ENCODE measurements around the gene SYNJ2. TPM values are rescaled to one million over a fixed set of nuclear protein-coding genes. Genes with fewer than 3 reads are reported as not detected.

The SYNJ2 gene
- total and polyA plus RNA-seq, 2 experiments from 2014 or later = 2.8 to 5.6 TPM

DNA sequence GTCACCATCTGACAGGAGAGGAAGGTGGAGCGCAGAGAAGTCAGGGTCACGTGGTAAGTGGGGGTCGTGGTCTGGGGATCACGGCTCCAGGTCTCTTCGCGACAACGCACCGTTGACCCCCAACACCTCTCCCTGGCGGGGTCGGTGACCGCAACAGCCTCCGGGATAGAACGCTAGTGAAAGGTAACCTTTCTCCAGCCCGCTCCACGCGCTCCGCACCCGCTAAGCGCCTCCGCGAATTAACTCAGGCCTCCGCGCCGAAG, 600 bp upstream of the SYNJ2 start:
- Mint-ChIP-seq H3K4me3 (peak overlapping the region; percentile 70), H3K36me3 (ENCODE audit: low read depth) (no peaks in the 10 kb centered on the region; the same call in 2 of the 3 replicates)
- TF ChIP-seq, protein P1, sequence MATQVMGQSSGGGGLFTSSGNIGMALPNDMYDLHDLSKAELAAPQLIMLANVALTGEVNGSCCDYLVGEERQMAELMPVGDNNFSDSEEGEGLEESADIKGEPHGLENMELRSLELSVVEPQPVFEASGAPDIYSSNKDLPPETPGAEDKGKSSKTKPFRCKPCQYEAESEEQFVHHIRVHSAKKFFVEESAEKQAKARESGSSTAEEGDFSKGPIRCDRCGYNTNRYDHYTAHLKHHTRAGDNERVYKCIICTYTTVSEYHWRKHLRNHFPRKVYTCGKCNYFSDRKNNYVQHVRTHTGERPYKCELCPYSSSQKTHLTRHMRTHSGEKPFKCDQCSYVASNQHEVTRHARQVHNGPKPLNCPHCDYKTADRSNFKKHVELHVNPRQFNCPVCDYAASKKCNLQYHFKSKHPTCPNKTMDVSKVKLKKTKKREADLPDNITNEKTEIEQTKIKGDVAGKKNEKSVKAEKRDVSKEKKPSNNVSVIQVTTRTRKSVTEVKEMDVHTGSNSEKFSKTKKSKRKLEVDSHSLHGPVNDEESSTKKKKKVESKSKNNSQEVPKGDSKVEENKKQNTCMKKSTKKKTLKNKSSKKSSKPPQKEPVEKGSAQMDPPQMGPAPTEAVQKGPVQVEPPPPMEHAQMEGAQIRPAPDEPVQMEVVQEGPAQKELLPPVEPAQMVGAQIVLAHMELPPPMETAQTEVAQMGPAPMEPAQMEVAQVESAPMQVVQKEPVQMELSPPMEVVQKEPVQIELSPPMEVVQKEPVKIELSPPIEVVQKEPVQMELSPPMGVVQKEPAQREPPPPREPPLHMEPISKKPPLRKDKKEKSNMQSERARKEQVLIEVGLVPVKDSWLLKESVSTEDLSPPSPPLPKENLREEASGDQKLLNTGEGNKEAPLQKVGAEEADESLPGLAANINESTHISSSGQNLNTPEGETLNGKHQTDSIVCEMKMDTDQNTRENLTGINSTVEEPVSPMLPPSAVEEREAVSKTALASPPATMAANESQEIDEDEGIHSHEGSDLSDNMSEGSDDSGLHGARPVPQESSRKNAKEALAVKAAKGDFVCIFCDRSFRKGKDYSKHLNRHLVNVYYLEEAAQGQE (IDR thresholded peaks at IDR 0.05; ENCODE audit: unreplicated experiment) = no peak
- TF ChIP-seq, protein P2, sequence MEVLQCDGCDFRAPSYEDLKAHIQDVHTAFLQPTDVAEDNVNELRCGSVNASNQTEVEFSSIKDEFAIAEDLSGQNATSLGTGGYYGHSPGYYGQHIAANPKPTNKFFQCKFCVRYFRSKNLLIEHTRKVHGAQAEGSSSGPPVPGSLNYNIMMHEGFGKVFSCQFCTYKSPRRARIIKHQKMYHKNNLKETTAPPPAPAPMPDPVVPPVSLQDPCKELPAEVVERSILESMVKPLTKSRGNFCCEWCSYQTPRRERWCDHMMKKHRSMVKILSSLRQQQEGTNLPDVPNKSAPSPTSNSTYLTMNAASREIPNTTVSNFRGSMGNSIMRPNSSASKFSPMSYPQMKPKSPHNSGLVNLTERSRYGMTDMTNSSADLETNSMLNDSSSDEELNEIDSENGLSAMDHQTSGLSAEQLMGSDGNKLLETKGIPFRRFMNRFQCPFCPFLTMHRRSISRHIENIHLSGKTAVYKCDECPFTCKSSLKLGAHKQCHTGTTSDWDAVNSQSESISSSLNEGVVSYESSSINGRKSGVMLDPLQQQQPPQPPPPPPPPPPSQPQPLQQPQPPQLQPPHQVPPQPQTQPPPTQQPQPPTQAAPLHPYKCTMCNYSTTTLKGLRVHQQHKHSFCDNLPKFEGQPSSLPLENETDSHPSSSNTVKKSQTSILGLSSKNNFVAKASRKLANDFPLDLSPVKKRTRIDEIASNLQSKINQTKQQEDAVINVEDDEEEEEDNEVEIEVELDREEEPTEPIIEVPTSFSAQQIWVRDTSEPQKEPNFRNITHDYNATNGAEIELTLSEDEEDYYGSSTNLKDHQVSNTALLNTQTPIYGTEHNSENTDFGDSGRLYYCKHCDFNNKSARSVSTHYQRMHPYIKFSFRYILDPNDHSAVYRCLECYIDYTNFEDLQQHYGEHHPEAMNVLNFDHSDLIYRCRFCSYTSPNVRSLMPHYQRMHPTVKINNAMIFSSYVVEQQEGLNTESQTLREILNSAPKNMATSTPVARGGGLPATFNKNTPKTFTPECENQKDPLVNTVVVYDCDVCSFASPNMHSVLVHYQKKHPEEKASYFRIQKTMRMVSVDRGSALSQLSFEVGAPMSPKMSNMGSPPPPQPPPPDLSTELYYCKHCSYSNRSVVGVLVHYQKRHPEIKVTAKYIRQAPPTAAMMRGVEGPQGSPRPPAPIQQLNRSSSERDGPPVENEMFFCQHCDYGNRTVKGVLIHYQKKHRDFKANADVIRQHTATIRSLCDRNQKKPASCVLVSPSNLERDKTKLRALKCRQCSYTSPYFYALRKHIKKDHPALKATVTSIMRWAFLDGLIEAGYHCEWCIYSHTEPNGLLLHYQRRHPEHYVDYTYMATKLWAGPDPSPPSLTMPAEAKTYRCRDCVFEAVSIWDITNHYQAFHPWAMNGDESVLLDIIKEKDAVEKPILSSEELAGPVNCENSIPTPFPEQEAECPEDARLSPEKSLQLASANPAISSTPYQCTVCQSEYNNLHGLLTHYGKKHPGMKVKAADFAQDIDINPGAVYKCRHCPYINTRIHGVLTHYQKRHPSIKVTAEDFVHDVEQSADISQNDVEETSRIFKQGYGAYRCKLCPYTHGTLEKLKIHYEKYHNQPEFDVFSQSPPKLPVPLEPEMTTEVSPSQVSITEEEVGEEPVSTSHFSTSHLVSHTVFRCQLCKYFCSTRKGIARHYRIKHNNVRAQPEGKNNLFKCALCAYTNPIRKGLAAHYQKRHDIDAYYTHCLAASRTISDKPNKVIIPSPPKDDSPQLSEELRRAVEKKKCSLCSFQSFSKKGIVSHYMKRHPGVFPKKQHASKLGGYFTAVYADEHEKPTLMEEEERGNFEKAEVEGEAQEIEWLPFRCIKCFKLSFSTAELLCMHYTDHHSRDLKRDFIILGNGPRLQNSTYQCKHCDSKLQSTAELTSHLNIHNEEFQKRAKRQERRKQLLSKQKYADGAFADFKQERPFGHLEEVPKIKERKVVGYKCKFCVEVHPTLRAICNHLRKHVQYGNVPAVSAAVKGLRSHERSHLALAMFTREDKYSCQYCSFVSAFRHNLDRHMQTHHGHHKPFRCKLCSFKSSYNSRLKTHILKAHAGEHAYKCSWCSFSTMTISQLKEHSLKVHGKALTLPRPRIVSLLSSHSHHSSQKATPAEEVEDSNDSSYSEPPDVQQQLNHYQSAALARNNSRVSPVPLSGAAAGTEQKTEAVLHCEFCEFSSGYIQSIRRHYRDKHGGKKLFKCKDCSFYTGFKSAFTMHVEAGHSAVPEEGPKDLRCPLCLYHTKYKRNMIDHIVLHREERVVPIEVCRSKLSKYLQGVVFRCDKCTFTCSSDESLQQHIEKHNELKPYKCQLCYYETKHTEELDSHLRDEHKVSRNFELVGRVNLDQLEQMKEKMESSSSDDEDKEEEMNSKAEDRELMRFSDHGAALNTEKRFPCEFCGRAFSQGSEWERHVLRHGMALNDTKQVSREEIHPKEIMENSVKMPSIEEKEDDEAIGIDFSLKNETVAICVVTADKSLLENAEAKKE (CRISPR knock-in tag; IDR thresholded peaks at IDR 0.05) = no peak
- TF ChIP-seq ZNF331 (CRISPR knock-in tag; IDR thresholded peaks at IDR 0.05; ENCODE audit: low read depth) = no peak
- TF ChIP-seq POLR2AphosphoS5 (IDR thresholded peaks at IDR 0.05; ENCODE audit: low read depth) = no peak
- TF ChIP-seq NANOG (IDR thresholded peaks at IDR 0.05; ENCODE audit: borderline replicate concordance) = no peak
- TF ChIP-seq JUNB (IDR thresholded peaks at IDR 0.05; ENCODE audit: unreplicated experiment) = no peak
- TF ChIP-seq, protein P3, sequence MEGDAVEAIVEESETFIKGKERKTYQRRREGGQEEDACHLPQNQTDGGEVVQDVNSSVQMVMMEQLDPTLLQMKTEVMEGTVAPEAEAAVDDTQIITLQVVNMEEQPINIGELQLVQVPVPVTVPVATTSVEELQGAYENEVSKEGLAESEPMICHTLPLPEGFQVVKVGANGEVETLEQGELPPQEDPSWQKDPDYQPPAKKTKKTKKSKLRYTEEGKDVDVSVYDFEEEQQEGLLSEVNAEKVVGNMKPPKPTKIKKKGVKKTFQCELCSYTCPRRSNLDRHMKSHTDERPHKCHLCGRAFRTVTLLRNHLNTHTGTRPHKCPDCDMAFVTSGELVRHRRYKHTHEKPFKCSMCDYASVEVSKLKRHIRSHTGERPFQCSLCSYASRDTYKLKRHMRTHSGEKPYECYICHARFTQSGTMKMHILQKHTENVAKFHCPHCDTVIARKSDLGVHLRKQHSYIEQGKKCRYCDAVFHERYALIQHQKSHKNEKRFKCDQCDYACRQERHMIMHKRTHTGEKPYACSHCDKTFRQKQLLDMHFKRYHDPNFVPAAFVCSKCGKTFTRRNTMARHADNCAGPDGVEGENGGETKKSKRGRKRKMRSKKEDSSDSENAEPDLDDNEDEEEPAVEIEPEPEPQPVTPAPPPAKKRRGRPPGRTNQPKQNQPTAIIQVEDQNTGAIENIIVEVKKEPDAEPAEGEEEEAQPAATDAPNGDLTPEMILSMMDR (conservative IDR thresholded peaks at IDR 0.05; ENCODE audit: low read depth in 2 of 2) = no peak
- TF ChIP-seq, protein P4, sequence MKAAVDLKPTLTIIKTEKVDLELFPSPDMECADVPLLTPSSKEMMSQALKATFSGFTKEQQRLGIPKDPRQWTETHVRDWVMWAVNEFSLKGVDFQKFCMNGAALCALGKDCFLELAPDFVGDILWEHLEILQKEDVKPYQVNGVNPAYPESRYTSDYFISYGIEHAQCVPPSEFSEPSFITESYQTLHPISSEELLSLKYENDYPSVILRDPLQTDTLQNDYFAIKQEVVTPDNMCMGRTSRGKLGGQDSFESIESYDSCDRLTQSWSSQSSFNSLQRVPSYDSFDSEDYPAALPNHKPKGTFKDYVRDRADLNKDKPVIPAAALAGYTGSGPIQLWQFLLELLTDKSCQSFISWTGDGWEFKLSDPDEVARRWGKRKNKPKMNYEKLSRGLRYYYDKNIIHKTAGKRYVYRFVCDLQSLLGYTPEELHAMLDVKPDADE (IDR thresholded peaks at IDR 0.05) = no peak
- no peak for TF ChIP-seq ZNF114 (CRISPR knock-in tag; IDR thresholded peaks at IDR 0.05)
- TF ChIP-seq STAT1 (IDR thresholded peaks at IDR 0.05; ENCODE audit: unreplicated experiment) = no peak
- no peak for TF ChIP-seq EZH2phosphoT487 (IDR thresholded peaks at IDR 0.05; ENCODE audit: unreplicated experiment)
- TF ChIP-seq EZH2 (IDR thresholded peaks at IDR 0.05; ENCODE audit: low read depth, unreplicated experiment) = no peak
- no peak for TF ChIP-seq CREB1 (CRISPR knock-in tag; IDR thresholded peaks at IDR 0.05; ENCODE audit: low read depth)

More for the DNA sequence above, 600 bp upstream of the SYNJ2 start:
- H3K9me3 Mint-ChIP-seq = no peaks in the 10 kb centered on the region; the same call in 2 of the 3 replicates
- Histone ChIP-seq H3K36me3 (ENCODE audit: insufficient read depth) (no peaks in the 10 kb centered on the region), H3K9me2 (ENCODE audit: insufficient read depth) (no peaks in the 10 kb centered on the region), H3K4me3 (peak overlapping the region; percentile 75), H3K4me2 (peak overlapping the region; percentile 86), H2AFZ (peak overlapping the region; percentile 92; the same call in 1 of the 2 replicates), H4K20me1 (replicated peaks; ENCODE audit: insufficient read depth) (no peaks in the 10 kb centered on the region), H3F3A (replicated peaks; ENCODE audit: low read depth) (peaks cover 5% of the 10 kb centered on the region), H3K79me2 (replicated peaks; ENCODE audit: insufficient read depth) (peaks cover 18% of the 10 kb centered on the region), H3K27me3 (ENCODE audit: insufficient read depth) (peaks cover 18% of the 10 kb centered on the region), H3K4me1 (ENCODE audit: insufficient read depth) (peaks cover 32% of the 10 kb centered on the region), H3K27ac (ENCODE audit: low read depth) (no peak overlapping the region)
- peaks cover 30% of the 10 kb centered on the region for H3K27me3 Mint-ChIP-seq (ENCODE audit: insufficient read depth, low read depth, poor library complexity)
- peaks cover 33% of the 10 kb centered on the region for H3K4me1 Mint-ChIP-seq
- peak; percentile 6; the same call in 2 of the 3 replicates for ATAC-seq
- DNase-seq (ENCODE audit: low spot score) = peak; percentile 45
- H3K27ac Mint-ChIP-seq = no peak overlapping the region; the same call in 1 of the 2 replicates

Measured in GM23338 (cell line).